ENCODE data around the gene CDH13.
A peak's percentile ranks its signal among the peaks of the same experiment; 100 is the strongest.

CDH13 gene

GRCh38 chr16:83685615-83686165 lies 1058.9 kb downstream of the CDH13 start:
- DNase-seq (ENCODE audit: low read depth): no peak

DNA sequence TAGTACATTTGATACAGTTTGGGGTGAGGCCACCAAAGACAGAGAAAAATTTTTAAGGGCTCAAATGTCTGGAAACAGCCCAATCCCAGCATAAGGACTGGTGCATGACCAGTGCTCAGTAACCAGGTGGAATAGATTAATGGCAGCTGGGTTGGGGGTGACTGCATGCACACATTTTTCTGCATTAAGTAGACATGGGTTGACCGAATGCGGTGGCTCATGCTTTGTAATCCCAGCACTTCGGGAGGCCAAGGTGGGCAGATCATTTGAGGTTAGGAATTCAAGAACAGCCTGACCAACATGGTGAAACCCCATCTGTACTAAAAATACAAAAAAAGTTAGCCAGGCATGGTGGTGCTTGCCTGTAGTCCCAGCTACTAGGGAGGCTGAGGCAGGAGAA lies 1060.0 kb downstream of the CDH13 start:
- DNase-seq (ENCODE audit: low read depth): no peak

DNA sequence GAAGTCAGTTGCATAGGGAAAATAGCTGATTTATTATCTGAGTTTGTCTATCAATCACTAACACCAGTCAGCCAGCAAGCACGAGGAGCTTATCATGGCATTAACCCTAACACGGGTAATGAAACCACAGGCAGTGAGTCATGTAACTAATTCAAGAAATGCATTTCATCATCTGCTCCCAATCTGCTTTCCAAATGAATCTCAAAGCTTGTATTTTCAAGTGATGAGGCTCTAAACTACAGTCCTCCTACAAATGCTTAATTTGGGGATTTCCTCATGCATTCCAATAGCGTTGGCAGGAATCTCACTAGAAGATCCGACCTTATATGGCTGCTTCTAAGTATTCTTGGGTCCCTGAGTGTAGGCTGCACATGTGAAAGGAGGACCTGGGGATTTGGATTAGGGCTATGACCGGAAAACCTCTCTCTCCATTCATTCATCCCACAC lies 1062.6 kb downstream of the CDH13 start:
- peak; percentile 81 for DNase-seq (ENCODE audit: low read depth)

- no peak for DNase-seq (ENCODE audit: low read depth)
Measured at GRCh38 chr16:83692224-83692623, 1065.5 kb downstream of the CDH13 start.

GRCh38 chr16:83698964-83699363 lies 1072.2 kb downstream of the CDH13 start:
- DNase-seq (ENCODE audit: low read depth): no peak

GRCh38 chr16:83699817-83700216 lies 1073.0 kb downstream of the CDH13 start:
- no peak for DNase-seq (ENCODE audit: low read depth)

DNA sequence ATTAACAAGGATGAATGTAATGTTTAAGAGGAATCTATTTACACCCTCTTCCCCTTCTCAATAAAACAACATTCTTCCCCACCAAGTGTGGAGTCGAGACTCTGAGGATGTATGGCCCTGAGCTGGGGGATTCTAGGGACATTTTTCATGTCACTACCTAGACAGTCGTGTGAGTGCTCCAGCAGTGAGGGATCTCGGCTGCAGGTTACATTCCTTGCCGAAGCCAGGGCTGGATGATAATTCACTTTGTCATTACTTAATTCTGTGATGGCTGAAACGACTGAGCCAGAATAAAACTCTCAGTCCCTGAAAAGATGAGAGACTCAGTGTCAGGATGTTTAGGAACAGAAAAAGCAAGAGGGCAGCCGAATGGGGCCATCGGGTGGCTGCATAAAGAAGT lies 1074.1 kb downstream of the CDH13 start:
- no peak for DNase-seq (ENCODE audit: low read depth)

DNA sequence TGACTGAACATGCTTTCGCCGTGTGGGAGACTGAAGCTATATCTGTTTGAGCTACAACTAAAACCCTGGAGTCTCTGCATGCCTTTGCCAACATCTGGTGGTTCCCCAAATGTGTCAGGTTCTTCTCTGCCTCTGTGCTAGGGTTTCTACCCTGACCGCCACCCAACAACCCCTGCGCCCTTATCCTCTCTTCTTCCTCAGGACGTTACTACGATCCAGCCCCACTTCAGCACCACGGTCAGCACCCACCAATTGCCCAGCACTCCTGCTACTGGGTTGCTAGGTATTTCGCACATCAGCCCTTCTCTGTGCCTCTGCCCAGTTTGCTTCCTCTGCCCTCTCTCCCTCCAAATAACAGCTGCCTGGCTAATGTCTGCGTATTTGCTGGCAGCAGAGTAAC lies 1074.7 kb downstream of the CDH13 start:
- DNase-seq (ENCODE audit: low read depth): no peak

DNA sequence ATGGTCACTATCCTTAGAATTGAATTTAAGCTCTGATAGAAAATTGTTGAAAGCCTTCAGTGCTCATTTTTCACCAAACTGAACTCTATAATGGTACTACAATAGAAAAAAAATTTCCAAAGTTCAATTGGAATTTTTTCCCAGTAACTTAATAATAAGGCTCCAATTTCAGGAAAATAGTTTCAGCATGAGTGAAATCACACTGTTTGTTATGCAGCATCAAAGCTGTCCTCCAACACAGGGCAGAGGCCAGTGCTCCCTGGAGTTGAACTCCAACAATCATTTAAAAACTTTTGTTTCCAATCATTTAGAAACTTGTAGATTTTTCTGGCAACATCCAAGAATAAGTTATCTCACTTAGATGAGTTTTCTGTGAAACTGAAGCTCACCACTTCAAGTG lies 1077.9 kb downstream of the CDH13 start:
- no peak for DNase-seq (ENCODE audit: low read depth)

GRCh38 chr16:83705856-83706255 lies 1079.1 kb downstream of the CDH13 start:
- DNase-seq (ENCODE audit: low read depth): peak; percentile 60

- peak; percentile 55 for DNase-seq (ENCODE audit: low read depth)
Measured at GRCh38 chr16:83706394-83706793, 1079.6 kb downstream of the CDH13 start.

DNA sequence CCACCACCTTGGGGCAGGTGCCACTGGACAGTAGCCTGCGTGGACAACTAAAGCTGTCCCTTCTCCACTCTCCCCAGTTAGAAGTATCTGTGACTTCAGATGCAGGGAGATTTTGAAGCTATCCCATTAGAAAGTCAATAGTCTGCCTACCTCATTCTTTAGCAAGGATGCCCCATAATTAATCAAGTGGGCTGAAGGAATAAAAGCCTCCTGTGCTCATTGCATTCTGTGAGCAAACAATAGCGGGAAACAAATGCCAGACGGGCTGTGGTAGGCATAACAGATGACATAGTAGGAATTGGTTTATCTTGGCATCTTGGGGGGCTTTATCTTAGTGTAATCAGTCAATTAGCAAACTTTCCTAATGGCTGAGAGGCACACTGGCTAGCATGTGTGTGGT lies 1084.3 kb downstream of the CDH13 start:
- no peak for DNase-seq (ENCODE audit: low read depth)

DNA sequence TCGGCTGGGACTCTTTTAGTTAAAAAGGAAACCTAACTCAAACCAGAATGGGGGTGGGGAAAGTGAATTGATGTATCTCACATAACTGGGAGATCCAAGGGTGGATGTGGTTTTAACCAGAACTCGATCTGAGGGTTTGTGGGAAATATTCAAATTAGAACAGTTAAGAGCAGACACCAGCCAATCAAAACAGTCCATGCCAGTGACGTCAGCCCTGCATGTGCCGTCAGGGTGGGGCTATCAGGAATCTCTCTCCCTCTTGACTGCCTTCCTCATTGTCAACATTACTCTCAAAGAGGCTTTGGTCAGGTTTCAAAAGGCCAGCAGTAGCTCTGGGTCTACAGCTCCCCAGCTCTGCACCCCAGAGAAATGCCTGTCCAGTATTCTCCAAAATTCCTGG lies 1086.8 kb downstream of the CDH13 start:
- no peak for DNase-seq (ENCODE audit: low read depth)

DNA sequence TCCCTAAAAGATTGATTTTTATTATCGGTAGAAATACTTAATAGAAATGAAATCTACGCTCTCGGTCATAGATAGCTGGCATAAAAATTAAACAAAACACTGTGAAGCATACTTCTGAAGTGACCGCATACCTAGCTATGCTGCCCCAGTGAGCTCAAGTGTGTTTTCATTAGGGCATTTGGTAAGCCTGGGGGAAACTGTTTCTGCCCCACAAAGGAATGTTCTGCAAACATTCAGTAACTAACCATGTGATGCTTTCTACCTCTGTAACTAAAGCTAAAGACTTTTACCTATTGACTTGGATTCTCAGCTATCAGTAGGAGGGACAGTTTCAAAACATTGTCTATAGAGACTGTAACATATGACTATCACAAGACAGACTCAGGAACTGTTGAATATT lies 1087.5 kb downstream of the CDH13 start:
- no peak for DNase-seq (ENCODE audit: low read depth)

GRCh38 chr16:83715217-83715920 lies 1088.6 kb downstream of the CDH13 start:
- DNase-seq (ENCODE audit: low read depth): no peak

DNA sequence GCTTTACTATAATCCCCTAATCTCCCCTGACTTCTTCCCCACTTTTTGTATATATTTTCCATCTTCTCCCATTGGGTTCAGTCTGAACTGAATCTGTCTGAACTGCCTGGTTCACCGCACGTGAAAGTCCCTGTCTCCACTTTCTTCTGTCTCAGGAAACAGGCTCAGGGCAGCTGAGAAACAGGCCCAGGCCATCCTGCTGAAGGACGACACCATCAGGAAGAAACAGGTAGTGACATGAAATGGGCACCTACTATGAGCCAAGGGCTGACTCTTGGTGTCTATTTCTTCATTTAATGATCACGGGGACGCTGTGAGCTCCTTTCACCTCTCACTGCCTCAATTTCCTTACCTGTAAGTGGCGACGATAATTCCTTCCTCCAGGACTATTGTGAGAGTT lies 1090.5 kb downstream of the CDH13 start:
- no peak for DNase-seq (ENCODE audit: low read depth)

DNA sequence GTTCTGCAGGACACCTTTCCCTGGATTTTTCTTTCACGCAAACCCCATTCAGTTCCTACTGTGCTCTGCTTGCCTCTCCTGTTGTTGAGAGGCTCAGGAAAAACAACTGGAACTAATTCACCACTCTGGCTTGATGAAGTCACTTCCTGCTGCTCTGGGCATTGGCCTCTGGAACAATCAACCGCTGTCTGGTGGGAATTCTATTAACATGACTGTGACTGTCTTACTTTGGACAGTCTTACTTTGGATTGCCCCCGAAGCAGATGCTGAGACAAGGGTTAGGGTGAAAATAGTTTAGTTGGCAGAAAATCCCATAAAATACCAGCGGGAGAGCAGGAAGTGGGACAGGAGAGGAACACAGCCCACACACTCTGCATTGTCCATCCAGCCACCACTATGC lies 1091.0 kb downstream of the CDH13 start:
- DNase-seq (ENCODE audit: low read depth): peak; percentile 52

GRCh38 chr16:83720213-83720612 lies 1093.4 kb downstream of the CDH13 start:
- DNase-seq (ENCODE audit: low read depth): no peak

DNA sequence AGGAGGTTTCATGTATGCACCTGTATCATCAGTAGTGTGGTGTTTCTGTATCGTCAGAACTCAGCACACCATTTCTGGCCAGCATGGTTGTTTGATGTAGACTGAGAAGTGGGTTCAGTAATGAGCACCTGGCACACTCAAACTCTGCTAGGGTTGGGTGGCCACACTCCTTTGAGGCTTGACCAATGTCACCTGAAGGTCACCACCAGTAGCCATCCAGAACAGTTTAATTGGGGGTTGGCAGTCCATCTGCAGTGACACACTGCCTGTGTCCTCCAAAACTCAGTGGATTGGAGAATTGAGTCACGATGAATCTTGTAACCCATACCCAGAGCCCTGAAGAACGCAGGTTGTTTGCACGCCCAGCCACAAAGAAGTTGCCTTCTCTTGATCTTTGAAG lies 1094.2 kb downstream of the CDH13 start:
- DNase-seq (ENCODE audit: low read depth): no peak

GRCh38 chr16:83721676-83722075 lies 1094.9 kb downstream of the CDH13 start:
- no peak for DNase-seq (ENCODE audit: low read depth)

GRCh38 chr16:83722456-83723183 lies 1095.9 kb downstream of the CDH13 start:
- no peak for DNase-seq (ENCODE audit: low read depth)

- DNase-seq (ENCODE audit: low read depth): no peak
Measured at GRCh38 chr16:83723244-83723643, 1096.5 kb downstream of the CDH13 start.

DNA sequence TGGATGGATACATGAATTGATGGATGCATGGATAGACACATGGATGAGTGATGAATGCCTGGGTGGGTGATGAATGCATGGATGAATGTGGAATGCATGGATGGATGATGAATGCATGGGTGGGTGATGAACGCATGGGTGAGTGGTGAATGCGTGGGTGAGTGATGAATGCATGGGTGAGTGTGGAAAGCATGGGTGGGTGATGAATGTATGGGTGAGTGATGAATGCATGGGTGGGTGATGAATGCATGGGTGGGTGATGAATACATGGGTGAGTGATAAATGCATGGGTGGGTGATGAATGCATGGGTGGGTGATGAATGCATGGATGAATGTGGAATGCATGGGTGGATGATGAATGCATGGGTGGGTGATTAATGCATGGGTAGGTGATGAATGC lies 1097.1 kb downstream of the CDH13 start:
- no peak for DNase-seq (ENCODE audit: low read depth)

All from non-pigmented ciliary epithelial cell (primary cell).